ENCODE data around the gene GOSR2.

DNA sequence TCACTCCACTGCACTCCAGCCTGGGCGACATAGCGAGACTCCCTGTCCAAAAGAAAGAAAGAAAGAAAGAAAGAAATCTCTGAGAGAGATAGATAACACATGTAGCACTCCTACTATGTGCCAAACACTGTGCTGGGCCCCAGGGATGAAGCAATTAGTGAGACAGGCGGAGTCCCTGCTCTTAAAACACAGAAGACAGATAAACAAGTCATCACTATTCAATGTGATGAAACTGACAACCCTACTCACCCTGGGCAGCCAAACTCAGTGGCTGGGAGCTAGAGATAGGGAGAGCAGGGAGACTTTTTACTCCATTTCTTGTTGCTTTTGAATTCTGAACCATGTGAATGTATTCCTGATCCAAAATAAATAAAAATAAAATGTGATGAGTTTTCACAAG, 35.2 kb upstream of the GOSR2 start:
- TF ChIP-seq, protein P1, sequence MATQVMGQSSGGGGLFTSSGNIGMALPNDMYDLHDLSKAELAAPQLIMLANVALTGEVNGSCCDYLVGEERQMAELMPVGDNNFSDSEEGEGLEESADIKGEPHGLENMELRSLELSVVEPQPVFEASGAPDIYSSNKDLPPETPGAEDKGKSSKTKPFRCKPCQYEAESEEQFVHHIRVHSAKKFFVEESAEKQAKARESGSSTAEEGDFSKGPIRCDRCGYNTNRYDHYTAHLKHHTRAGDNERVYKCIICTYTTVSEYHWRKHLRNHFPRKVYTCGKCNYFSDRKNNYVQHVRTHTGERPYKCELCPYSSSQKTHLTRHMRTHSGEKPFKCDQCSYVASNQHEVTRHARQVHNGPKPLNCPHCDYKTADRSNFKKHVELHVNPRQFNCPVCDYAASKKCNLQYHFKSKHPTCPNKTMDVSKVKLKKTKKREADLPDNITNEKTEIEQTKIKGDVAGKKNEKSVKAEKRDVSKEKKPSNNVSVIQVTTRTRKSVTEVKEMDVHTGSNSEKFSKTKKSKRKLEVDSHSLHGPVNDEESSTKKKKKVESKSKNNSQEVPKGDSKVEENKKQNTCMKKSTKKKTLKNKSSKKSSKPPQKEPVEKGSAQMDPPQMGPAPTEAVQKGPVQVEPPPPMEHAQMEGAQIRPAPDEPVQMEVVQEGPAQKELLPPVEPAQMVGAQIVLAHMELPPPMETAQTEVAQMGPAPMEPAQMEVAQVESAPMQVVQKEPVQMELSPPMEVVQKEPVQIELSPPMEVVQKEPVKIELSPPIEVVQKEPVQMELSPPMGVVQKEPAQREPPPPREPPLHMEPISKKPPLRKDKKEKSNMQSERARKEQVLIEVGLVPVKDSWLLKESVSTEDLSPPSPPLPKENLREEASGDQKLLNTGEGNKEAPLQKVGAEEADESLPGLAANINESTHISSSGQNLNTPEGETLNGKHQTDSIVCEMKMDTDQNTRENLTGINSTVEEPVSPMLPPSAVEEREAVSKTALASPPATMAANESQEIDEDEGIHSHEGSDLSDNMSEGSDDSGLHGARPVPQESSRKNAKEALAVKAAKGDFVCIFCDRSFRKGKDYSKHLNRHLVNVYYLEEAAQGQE (IDR thresholded peaks at IDR 0.05; ENCODE audit: insufficient read depth in 1 of 2, low read depth in 2 of 2, low read length in 2 of 2) = no peak
- TF ChIP-seq TAF1 (IDR thresholded peaks at IDR 0.05; ENCODE audit: borderline replicate concordance, insufficient read depth, low read length) = no peak
- TF ChIP-seq POLR2AphosphoS5 (IDR thresholded peaks at IDR 0.05; ENCODE audit: low read depth, low read length) = no peak
- TF ChIP-seq SIN3A (IDR thresholded peaks at IDR 0.05; ENCODE audit: borderline replicate concordance, insufficient read depth, low read length) = no peak
- TF ChIP-seq FOXP2 (optimal IDR thresholded peaks at IDR 0.05; ENCODE audit: borderline replicate concordance, extremely low read depth, extremely low read length, insufficient read depth) = no peak
